GM19468 (cell line): ENCODE results near the gene NDUFA6.
"Not testable (repeated sequence)": the region's sequence is repeated elsewhere in the genome, so short reads cannot be mapped to it uniquely, and the experiment has no call there.

Experiments
- ATAC-seq: cut with Tn5 transposase; IDR thresholded peaks from one replicate; pipeline ENCODE4 v1.9.1; 2021; ENCODE audit warnings: mild to moderate bottlenecking, moderate library complexity, moderate number of reproducible peaks; ENCODE audit not compliant: unreplicated experiment; ENCODE audit errors: extremely low read depth

Gene NDUFA6

DNA sequence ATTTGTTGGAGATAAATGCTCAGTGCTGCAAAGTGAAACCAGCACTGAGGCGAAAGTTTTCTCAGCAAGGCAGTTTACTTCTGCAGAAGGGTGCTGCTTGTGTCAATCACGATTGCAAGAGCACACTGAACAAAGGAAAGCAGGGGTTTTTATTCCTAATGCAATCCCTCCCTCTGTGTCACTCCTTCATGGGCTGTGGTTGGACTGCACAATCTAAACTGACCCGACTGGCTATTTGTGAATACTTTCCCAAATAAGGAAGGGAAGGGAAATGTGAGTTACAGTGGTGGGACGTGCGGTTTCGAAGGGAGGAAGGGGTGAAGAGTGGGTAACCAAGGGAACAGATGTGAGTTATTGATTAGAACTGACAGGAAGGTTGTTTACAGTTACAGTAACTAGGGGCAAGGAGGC, 24.9 kb upstream of the NDUFA6 start:
- not testable (repeated sequence) for ATAC-seq

DNA sequence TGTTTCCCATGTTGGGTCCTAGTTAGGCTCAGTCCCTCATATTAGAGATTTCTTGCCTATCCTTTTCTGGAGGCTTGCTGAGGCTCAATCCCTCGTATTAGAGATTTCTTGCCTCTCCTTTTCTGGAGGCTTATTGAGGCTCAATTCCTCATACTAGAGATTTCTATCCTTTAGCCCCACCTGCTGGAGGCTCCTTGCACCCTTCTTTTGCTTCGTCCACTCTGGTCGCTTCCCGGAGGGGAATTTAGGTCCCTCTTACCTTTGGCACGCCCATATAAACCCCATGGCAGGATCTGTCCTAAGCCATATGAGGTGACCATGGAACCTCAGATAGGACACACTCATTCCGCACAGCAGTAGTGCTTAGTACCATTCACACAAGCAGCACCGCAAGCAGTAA, 24.1 kb upstream of the NDUFA6 start:
- ATAC-seq: no peak

DNA sequence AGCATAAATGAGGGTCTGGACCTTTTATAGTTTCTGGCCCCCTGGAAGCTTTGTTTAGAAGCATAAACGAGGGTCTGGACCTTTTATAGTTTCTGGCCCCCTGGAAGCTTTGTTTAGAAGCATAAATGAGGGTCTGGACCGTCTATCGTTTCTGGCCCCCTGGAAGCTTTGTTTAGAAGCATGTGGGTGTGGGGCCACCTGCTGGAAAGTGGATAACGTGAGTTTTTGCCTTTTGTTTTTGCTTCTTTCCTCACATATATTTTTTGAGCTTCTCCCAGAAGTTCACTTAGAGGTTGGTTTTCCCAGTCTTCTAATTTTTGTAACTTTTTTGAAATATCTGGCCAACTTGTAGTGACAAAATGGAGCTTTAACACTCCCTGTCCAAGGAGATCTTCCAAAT, 22.2 kb upstream of the NDUFA6 start:
- not testable (repeated sequence) for ATAC-seq

DNA sequence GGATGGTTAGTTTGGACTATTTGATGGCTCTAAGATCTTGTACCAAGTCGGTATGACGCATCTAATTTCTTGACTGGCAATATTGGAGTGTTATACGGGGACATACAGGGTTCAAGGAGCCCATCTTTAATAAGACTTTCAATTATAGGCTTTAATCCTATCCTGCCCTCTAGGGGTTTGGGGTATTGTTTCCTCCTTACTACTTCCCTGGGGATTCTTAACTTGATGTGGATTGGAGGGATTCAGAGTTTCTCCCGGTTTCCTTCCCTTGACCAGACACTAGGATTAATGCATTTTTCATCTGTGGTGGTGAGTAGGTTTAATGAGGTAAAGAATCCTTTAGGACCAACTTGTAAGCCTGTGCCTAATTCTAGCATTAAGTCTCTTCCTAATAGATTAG, 21.2 kb upstream of the NDUFA6 start:
- ATAC-seq: no peak

DNA sequence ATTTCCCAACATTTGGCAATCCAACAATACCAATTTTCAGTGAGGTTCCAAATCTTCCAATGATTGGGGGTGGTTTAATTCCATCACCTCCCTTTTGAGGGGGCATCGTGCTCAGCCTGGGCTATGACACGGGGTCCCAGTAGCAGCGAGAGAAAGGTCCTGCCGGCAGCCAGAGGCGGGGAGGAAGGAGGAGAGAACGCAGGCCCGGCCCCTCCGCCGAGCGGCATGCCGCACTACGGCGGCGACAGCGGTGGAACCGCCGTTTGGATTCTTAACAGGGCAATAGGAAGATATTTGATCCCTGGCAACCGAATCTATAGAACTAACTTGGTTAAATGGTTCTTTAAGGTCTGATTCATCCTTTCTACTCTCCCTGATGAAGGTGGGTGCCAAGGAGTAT, 18.3 kb upstream of the NDUFA6 start:
- no peak for ATAC-seq

DNA sequence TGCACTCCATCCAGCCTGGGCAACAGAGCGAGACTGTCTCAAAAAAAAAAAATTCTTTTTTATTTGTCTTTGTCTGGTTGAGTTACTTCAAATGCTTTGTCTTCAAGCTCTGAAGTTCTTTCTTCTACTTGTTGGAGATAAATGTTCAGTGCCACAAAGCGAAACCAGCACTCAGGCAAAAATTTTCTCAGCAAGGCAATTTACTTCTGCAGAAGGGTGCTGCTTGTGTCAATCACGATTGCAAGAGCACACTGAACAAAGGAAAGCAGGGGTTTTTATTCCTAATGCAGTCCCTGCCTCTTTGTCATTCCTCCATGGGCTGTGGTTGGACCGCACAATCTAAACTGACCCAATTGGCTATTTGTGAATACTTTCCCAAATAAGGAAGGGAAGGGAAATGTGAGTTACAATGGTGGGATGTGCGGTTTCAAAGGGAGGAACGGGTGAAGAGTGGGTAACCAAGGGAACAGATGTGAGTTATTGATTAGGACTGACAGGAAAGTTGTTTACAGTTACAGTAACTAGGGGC, 13.8 kb upstream of the NDUFA6 start:
- not testable (repeated sequence) for ATAC-seq

DNA sequence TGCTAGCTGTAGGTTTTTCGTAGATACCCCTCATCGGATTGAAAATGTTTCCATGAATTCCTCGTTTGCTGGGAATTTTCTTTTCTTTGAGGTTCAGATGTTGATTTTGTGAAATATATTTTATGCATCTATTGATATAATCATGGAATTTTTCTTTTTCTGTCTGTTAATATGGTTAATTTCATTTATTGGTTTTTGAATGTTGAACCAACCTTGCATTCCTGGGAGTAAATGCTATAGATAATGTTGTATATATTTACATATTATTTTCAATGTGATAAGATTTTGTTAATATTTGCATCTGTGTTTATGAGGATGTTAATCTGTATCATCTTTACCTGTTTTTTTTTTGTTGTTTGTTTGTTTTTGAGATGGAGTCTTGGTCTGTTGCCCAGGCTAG, 10.6 kb upstream of the NDUFA6 start:
- no peak for ATAC-seq

DNA sequence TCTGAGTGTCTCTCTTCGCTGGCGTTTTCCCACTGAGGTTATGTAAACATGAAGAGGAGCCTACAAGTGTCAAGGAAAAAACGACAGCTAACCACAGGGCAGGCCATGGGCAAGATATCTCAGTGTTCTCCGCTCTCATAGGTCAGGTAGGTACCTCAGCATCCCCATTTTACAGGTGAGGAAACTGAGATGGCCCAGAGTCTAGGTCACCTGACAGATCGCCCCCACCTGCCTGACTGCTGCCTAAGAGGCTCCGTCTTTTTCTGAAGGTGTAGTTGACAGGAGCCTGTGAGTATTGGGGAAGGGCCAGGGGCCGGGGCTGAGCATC, 847 bp upstream of the NDUFA6 start:
- ATAC-seq: no peak

DNA sequence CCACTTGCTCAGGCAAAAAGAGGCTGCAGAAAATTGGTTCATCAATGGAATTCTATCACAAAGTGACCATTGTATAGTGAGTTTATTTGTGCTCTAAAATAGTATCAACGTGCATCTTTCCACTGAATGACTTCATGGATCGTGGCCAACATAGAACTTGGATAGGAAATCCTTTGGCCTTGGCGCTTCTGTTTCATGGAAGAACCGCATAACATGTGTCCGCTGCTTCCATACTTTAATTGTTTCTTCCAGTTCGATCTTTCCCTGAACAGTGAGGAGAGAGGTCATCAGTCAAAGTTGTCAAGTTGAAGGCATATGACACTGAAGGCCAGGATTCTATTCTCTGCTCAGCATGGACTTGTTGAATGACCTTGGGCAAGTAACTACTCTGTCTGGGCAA, 4.5 kb downstream of the NDUFA6 start:
- no peak for ATAC-seq

DNA sequence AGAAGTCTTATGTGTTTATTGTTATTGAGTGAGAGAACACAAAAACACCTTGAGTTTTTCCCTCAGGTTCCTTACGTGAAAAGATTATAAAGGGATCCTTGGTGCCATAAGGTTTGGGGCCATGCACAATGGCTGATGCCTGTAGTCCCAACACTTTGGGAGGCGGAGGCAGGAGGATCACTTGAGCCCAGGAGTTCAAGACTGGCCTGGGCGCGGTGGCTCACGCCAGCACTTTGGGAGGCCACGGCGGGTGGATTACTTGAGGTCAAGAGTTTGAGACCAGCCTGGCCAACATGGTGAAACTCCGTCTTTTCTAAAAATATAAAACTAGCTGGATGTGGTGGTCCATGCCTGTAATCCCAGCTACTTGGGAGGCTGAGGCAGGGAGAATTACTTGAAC, 5.7 kb downstream of the NDUFA6 start:
- no peak for ATAC-seq

DNA sequence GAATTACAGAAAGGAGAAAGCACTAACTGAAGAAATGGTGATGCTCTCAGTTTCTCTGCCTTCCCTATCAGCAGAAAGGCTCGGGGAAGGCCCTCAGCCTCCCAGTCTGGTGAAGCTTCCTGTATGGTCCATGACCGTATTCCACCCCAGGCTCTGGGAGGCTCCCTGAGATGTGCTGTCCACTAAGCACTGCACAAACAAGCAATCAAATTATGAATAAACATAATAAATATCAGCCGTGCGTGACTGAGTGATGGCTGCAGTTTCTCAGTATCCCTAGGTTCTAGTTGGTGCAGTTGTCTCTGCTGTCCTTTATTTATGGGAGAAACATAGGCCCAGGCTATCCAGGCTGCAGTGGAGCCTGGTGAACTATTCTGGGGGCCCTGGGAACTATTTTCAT, 7.5 kb downstream of the NDUFA6 start:
- no peak for ATAC-seq

DNA sequence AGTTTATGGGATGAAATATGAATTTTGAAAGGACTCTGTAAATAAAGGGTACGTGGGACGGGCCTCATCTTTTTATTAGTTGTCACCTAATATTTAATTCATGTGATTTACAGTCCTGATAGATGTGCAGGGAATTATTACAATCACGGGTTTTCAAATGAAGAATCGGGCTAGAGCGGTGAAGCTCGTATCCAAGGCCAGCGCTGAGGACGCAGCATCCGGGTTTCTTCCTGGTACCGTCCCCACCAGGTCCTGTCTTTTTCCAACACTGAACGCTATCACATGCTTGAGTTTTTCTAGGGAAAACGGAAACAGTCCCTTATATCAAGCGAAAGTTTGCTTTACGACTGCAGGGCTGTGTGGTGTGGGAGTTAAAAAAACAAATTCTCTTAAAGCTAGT, 10.3 kb downstream of the NDUFA6 start:
- ATAC-seq: no peak

DNA sequence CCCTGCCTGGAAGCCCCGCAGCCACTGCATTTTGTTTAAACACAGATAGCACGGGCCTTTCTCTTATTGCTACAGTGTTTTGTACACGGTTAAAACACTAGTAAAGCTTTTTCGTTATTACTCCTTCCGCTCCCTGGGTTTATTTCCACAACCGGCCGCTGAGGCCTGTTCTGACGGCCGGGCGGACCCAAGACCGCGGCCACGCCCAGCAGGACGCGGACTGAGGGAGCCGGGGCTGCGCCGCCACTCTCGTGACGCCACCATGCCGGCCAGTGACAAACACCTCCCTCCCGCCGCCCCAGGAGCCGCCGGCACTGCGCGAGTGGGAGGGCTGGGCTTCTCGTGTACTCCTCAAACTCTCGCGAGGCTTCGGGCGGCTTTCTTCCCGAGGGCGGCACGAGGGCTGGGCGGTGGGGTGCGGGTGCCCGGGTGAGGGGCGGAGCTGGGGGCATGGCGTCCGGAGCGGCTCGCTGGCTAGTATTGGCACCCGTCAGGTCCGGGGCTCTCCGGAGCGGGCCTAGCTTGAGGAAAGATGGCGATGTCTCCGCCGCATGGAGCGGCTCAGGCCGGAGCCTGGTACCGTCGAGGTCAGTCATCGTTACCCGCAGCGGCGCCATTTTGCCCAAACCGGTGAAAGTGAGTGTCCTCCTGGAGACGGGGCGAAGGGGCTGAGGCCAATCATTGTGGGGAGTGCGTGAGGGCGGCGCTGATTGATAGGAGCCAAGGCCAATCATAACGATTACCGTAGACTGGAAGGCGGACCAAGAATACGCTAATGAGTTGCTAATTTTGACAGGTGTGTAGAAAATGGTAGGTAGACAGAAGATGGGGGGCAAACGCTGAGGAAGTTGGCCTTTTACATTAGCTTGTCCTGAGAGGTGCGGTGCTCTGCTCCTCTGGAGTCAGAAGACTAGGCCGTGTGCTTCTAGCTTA, 11.0 kb downstream of the NDUFA6 start, which contains the start of gene SMDT1:
Gene SMDT1, plus strand, starts transcription at position 382 of the 933 bp plus-strand sequence. Its CDS starts 69 bp downstream, at position 451.
- ATAC-seq: peak; percentile 72

DNA sequence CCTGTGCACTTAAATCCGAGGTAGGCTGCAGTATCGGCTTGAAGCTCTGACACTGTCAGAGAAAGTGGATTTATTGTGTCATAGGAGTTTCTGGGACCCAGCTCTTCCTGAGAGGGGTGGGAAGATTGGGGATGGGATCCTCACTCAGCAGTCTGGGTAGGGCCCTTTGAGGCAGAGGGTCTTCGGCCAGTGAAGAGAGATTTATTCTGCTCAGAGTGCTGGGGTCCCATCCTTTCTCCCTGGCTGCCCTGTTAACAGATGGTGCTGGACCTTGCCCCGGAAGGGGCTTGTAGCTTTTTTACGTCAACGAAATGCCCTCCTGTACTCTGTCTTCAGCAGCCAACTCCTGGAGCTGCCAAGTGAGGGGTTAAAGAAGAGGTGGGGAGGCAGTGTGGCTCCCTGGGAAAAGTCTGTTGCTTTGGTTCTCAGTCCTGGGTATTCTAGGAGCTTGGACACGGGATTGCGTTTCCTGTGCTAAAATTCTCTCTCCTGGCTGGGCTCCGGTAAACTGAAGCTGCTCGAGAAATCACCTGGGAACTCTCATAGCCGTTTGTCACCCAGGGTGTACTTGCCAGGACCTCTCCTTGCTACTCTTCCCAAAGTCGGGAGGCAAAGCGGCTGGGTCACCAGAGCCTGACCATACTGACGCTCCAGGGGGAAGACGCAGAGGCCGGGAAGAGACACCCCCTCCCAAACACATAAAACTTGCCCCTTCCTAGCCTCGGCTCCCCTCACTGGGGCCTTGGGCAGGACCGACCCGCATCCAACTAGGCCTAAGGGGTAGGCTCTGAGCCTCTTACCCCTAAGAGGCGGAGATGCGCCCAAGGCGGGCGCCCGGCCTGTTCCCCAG, 11.9 kb downstream of the NDUFA6 start:
- no peak for ATAC-seq

DNA sequence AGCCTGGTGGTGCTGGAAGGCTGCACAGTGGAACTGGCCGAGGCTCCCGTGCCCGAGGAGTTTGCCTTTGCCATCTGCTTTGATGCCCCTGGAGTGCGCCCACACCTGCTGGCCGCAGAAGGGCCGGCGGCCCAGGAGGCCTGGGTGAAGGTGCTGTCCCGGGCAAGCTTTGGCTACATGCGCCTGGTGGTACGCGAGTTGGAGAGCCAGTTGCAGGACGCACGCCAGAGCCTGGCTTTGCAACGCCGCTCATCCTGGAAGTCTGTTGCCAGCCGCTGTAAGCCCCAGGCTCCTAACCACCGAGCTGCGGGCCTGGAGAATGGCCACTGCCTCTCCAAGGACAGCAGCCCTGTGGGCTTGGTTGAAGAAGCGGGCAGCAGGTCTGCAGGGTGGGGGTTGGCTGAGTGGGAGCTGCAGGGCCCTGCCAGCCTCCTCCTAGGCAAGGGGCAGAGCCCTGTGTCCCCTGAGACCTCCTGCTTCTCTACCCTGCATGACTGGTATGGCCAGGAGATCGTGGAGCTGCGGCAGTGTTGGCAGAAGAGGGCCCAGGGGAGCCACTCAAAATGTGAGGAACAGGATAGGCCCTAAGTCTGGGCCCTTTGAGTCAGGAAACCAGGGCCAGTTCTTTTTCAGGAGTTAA, 13.0 kb downstream of the NDUFA6 start:
- ATAC-seq: no peak

DNA sequence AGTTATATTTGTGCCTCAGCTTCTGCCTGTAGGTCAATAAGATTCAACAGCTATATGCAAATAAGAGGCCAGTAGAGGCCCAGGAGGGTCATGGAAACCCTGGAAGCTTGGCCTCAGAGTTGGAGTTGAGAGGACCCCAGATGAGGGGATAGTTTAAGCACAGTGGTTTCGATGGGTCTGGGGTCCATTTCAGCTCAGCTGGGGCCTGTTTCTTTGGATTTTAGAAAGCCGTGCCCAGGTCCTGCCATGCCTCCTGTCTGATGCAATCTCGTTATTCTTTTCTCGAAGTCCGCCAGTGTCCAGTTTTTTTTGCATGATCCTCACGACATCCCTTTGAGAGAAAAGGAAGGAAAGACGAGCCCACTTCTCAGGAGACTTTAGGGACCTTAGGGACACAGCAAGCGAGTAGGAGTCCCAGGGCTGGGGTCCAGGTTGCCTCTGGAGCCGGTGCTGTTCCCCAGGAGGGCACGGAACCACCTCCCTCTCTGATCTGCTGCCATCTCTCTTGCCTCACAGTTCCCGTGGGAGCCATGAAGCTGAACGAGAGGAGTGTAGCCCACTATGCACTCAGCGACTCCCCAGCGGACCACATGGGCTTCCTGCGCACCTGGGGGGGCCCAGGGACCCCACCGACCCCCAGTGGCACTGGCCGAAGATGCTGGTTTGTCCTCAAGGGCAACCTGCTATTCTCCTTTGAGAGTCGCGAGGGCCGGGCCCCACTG, 13.6 kb downstream of the NDUFA6 start:
- no peak for ATAC-seq

DNA sequence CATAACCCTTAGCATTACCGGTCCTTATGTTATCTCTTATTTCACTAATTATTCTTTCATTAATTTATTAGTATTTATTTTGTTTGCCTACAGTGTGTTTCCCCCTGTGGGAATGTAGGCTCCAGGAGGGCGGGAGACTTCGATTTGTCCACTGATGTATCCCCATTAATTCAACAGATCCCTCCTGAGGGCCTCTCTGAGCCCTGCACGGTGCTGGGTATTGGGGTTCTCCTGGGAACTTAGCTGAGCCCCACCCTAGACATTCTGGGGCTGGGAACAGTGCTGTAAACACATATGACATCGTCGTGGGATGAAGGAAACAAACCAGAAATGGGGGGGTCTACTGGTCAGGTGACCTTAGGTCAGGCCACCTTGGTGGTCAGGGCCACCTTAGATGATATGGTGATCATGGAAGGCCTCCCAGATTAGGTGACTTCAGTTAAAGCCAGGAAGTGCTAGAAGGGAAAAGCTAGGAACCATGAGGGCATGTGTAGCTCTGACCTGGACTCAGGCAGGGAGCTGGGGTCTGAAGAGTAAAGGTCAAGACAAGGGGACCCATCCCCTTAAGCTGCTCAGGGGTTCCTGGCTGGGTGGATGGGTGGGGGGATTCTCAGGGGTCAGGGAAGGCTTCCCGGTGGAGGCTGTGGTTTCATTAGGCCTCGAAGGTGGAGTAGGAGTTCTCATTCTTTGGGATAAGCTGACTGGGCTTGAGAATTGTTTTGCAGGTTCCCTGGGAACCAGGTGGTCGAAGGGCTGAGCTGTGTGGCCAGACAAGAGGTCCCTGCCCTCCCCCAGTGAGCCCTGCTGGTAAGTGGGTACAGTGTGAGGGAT, 15.5 kb downstream of the NDUFA6 start:
- no peak for ATAC-seq

DNA sequence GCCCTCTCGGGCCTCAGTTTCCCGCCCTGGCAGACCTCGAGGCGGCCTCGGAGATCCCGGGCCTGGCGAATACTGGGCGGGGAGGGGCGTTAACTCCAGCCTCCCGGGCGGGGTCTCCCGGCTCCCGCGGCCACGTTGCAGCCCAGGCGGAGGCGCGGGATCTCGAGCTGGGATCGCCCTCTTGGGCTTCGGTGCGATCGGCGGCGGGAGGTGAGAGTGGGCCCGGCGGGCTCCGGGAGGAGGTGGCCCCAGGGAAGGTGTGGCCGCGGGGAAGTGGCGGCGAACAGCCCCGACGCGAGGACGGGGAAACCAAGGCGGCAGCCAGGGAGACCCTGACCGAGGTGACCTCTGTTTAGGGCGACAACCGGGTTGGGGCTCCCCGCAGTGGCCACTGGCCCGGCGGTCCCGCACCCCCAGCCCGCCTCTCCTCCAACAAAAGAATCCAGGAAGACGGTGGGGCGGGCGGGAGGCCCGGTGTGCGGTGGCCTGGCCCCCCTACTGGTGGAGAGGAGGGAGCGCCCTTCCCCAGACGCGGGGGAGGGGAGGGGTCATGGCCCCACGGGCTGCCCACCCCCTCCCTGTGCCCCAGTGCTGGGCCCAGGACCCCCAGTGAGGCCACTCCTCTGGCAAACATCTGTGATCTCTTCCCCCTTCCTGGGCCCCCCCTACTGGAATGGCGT, 16.3 kb downstream of the NDUFA6 start, which contains the start of gene PHETA2:
Gene PHETA2, plus strand, starts transcription at position 117 of the 680 bp plus-strand sequence. CDS start 3,046 bp downstream, outside the sequence.
- no peak for ATAC-seq
